Karpas-422 (cell line): ENCODE measurements around the gene SIGLEC7. TPM values are rescaled to one million over a fixed set of nuclear protein-coding genes. Genes with fewer than 3 reads are reported as not detected.

Source experiments
- DNase-seq: peaks from one replicate; pipeline ENCODE4 v3.0.0-alpha.2; 2015
- H2AFZ ChIP-seq: fragments of 200-600 bp; sonication (generic); 2 replicates; pipeline ENCODE4 v1.6.1; 2014; ENCODE audit warnings: antibody characterized with exemption, low read length, mixed read lengths
- H3K27ac ChIP-seq: fragments of 200-600 bp; sonication (generic); 2 replicates; pipeline ENCODE4 v1.5.1; 2014; ENCODE audit warnings: mild to moderate bottlenecking, low read length, moderate library complexity
- H3K27me3 ChIP-seq: fragments of 200-600 bp; sonication (generic); 2 replicates; pipeline ENCODE4 v1.6.1; 2014; ENCODE audit warnings: low read length, mixed read lengths
- H3K36me3 ChIP-seq: fragments of 200-600 bp; sonication (generic); 2 replicates; pipeline ENCODE4 v1.6.1; 2014; ENCODE audit warnings: low read length, mixed read lengths; ENCODE audit not compliant: insufficient read depth
- H3K4me1 ChIP-seq: fragments of 200-600 bp; sonication (generic); 2 replicates; pipeline ENCODE4 v1.6.1; 2014; ENCODE audit warnings: mild to moderate bottlenecking, low read length, mixed read lengths
- H3K4me2 ChIP-seq: fragments of 200-600 bp; sonication (generic); 2 replicates; pipeline ENCODE4 v1.6.1; 2014; ENCODE audit warnings: low read length, low read depth, mild to moderate bottlenecking; ENCODE audit not compliant: poor library complexity, severe bottlenecking
- H3K4me3 ChIP-seq: fragments of 200-600 bp; sonication (generic); 2 replicates; pipeline ENCODE4 v1.5.1; 2014; ENCODE audit warnings: mild to moderate bottlenecking, antibody characterized with exemption, low read length, mixed read lengths
- H3K79me2 ChIP-seq: fragments of 200-600 bp; sonication (generic); 2 replicates; pipeline ENCODE4 v1.6.1; 2014; ENCODE audit warnings: mild to moderate bottlenecking, low read length, mixed read lengths
- H3K9ac ChIP-seq: fragments of 200-600 bp; sonication (generic); 2 replicates; pipeline ENCODE4 v1.6.0; 2014; ENCODE audit warnings: low read length
- H3K9me2 ChIP-seq: fragments of 200-600 bp; sonication (generic), shearing (Covaris generic); replicated peaks from 2 replicates; pipeline ENCODE4 v1.6.0; 2014; ENCODE audit warnings: mild to moderate bottlenecking, low read length, moderate library complexity; ENCODE audit not compliant: insufficient read depth
- H3K9me3 ChIP-seq: fragments of 300-700, 200-600 bp; sonication (generic); 2 replicates; pipeline ENCODE4 v1.6.1; 2014; ENCODE audit warnings: low read length, mixed read lengths
- H4K20me1 ChIP-seq: fragments of 200-600 bp; sonication (generic); 2 replicates; pipeline ENCODE4 v1.6.1; 2014; ENCODE audit warnings: mild to moderate bottlenecking, antibody characterized with exemption, low read length, low read depth; ENCODE audit not compliant: insufficient read depth
- total RNA-seq: library from RNA; depleted of rRNA; stranded (reverse); fragments of >200 nt; shearing (Covaris generic); gene quantifications from 2 replicates; pipeline ENCODE4 v1.2.3, GENCODE V29; 2014; ENCODE audit warnings: low replicate concordance

Gene SIGLEC7
- total RNA-seq, 1 experiment from 2014 or later = not detected

- Histone ChIP-seq H4K20me1 (no peaks in the 10 kb centered on the region), H3K4me2 (no peak overlapping the region), H3K27me3 (no peaks in the 10 kb centered on the region), H3K9ac (no peak overlapping the region), H3K27ac (no peak overlapping the region), H2AFZ (no peak overlapping the region), H3K9me3 (no peaks in the 10 kb centered on the region), H3K79me2 (no peaks in the 10 kb centered on the region), H3K4me3 (no peak overlapping the region), H3K4me1 (no peaks in the 10 kb centered on the region), H3K36me3 (no peaks in the 10 kb centered on the region), H3K9me2 (no peaks in the 10 kb centered on the region)
- no peak for DNase-seq
These were observed 43.7 kb downstream of the SIGLEC7 start for GRCh38 chr19:51185868-51186215.

DNA sequence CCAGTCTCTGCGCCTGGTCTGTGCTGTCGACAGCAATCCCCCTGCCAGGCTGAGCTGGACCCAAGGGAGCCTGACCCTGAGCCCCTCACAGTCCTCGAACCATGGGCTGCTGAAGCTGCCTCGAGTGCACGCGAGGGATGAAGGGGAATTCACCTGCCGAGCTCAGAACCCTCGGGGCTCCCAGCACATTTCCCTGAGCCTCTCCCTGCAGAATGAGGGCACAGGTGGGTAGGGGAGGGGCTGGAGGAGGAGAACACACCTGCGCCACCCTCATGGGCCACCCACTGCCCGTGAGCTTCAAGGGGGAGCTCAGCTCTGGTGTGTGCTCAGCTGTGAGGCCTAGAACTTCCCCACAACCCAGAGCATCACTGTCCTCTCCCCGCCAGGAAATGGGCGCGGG lies 44.2 kb downstream of the SIGLEC7 start:
- no peak overlapping the region for H3K4me3 ChIP-seq
- H3K27me3 ChIP-seq = no peaks in the 10 kb centered on the region
- H3K4me1 ChIP-seq = no peaks in the 10 kb centered on the region
- H3K4me2 ChIP-seq = no peak overlapping the region
- no peaks in the 10 kb centered on the region for H3K9me3 ChIP-seq
- no peak overlapping the region for H3K9ac ChIP-seq
- no peaks in the 10 kb centered on the region for H3K9me2 ChIP-seq
- no peak overlapping the region for H3K27ac ChIP-seq
- DNase-seq = no peak
- H2AFZ ChIP-seq = no peak overlapping the region
- H3K36me3 ChIP-seq = no peaks in the 10 kb centered on the region
- no peaks in the 10 kb centered on the region for H4K20me1 ChIP-seq
- H3K79me2 ChIP-seq = no peaks in the 10 kb centered on the region

- Histone ChIP-seq H3K4me2 (no peak overlapping the region), H3K4me1 (no peaks in the 10 kb centered on the region), H3K27ac (no peak overlapping the region), H3K4me3 (no peak overlapping the region), H3K36me3 (no peaks in the 10 kb centered on the region), H3K9me3 (no peaks in the 10 kb centered on the region), H3K9me2 (no peaks in the 10 kb centered on the region), H2AFZ (no peak overlapping the region), H4K20me1 (no peaks in the 10 kb centered on the region), H3K27me3 (no peaks in the 10 kb centered on the region), H3K9ac (no peak overlapping the region), H3K79me2 (no peaks in the 10 kb centered on the region)
- DNase-seq = no peak
These were observed 45.5 kb downstream of the SIGLEC7 start for GRCh38 chr19:51187395-51188226.

DNA sequence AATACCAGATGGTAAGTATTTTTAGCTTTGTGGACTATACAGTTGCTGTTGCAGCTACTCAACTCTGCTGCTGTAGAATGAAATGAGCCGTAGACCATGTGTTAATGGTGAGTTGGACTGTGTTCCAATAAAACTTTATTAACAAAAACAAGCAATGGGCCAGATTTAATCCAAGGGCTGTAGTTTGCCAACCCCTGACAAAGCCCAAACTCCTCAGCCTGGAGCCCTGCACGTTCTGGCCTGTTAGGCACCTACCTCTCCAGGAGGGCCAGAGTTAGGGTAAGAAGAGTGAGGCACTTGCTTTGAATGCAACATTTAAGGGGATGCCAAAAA lies 46.1 kb downstream of the SIGLEC7 start:
- peak; percentile 46 for DNase-seq
- Histone ChIP-seq H3K27me3 (no peaks in the 10 kb centered on the region), H3K4me3 (no peak overlapping the region), H3K79me2 (no peaks in the 10 kb centered on the region), H3K27ac (no peak overlapping the region), H3K4me1 (no peaks in the 10 kb centered on the region), H4K20me1 (no peaks in the 10 kb centered on the region), H3K9me3 (no peaks in the 10 kb centered on the region), H3K36me3 (no peaks in the 10 kb centered on the region), H2AFZ (no peak overlapping the region), H3K9me2 (no peaks in the 10 kb centered on the region), H3K4me2 (no peak overlapping the region), H3K9ac (no peak overlapping the region)

- H3K9ac ChIP-seq = no peak overlapping the region
- DNase-seq = no peak
- no peak overlapping the region for H3K4me2 ChIP-seq
- no peaks in the 10 kb centered on the region for H3K27me3 ChIP-seq
- no peaks in the 10 kb centered on the region for H3K4me1 ChIP-seq
- H3K4me3 ChIP-seq = no peak overlapping the region
- no peaks in the 10 kb centered on the region for H3K9me3 ChIP-seq
- H3K79me2 ChIP-seq = no peaks in the 10 kb centered on the region
- H4K20me1 ChIP-seq = no peaks in the 10 kb centered on the region
- H2AFZ ChIP-seq = no peak overlapping the region
- no peaks in the 10 kb centered on the region for H3K36me3 ChIP-seq
- H3K27ac ChIP-seq = no peak overlapping the region
- H3K9me2 ChIP-seq = no peaks in the 10 kb centered on the region
These were observed 50.6 kb downstream of the SIGLEC7 start for GRCh38 chr19:51192689-51193088.

DNA sequence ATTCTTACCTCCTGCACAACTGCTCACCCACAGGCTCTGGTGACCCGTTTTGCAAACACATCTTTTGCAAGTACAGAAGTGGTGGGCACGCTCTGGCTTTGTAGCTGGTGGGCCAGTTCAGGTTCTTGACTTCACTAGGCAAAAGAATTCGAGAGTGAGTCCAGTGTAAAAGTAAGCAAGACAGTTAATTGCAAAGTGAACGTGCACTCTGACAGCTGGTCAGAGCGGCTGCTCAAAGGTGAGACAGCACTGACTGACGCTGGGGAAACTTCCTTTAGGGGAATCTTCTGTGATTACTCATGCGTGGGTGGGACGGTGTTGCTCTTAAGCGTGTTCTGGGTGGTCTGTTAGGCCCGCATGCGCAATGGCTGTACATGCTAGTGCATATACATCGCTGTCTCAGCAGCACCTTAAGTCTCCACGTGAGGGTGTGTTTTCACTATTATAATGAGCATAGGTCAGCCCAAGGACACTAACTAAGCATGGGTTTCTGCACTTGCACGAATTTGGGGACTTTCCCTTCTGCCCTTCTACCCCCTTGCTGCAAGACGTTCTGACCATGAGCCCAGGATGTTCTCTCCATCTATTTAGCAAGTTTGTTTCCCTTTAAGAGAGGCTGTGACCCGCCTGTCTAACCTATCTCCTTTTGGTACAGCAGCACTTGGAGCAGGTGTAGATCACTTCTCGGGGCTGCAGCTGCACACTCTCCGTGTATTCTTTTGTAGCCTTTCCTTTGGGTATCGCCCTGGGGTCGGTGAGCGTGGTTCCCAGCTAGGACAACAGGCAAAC lies 52.6 kb downstream of the SIGLEC7 start:
- no peaks in the 10 kb centered on the region for H4K20me1 ChIP-seq
- no peaks in the 10 kb centered on the region for H3K79me2 ChIP-seq
- DNase-seq = no peak
- H3K4me3 ChIP-seq = no peak overlapping the region
- H3K9me2 ChIP-seq = no peaks in the 10 kb centered on the region
- no peaks in the 10 kb centered on the region for H3K36me3 ChIP-seq
- no peak overlapping the region for H2AFZ ChIP-seq
- no peak overlapping the region for H3K9ac ChIP-seq
- H3K27ac ChIP-seq = no peak overlapping the region
- no peaks in the 10 kb centered on the region for H3K4me1 ChIP-seq
- no peaks in the 10 kb centered on the region for H3K9me3 ChIP-seq
- no peak overlapping the region for H3K4me2 ChIP-seq
- H3K27me3 ChIP-seq = no peaks in the 10 kb centered on the region

DNA sequence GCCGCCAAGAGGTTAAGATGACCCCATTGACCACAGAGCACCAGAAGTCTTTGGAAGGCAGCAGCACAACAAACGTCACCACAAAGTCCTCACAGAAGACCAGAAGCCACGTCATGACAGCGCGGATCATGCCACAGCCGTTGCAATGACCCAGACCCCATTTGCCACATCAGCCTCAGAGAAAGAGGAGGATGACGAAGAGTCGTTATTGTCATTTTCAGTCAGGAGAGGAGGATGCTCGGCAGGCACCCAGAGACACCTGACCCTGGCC lies 53.1 kb downstream of the SIGLEC7 start:
- Histone ChIP-seq H3K79me2 (no peaks in the 10 kb centered on the region), H3K9ac (no peak overlapping the region), H3K4me3 (no peak overlapping the region), H3K9me3 (no peaks in the 10 kb centered on the region), H3K27ac (no peak overlapping the region), H4K20me1 (no peaks in the 10 kb centered on the region), H3K27me3 (no peaks in the 10 kb centered on the region), H3K36me3 (no peaks in the 10 kb centered on the region), H2AFZ (no peak overlapping the region), H3K9me2 (no peaks in the 10 kb centered on the region), H3K4me1 (no peaks in the 10 kb centered on the region), H3K4me2 (no peak overlapping the region)
- no peak for DNase-seq

DNA sequence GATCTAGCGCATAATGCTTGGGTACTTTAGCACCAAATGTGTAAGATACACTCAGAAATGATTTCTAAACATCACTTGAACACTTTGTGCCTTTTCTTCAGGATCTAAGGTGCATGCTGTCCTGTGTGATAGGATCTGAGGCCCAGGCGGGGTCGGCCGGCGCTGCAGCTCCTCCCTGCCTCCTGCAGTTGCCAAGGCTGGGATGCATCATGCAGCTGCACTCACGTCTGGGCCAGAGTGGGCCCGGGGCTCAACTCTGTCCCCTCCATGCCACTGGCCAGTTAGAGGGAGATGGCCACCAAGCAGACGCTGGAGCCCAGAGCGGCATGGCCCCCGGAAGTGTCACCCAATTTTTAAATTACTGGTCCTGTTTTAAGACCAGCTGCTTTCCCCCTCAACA lies 53.5 kb downstream of the SIGLEC7 start:
- no peak overlapping the region for H3K4me2 ChIP-seq
- H3K9me3 ChIP-seq = no peaks in the 10 kb centered on the region
- no peak overlapping the region for H2AFZ ChIP-seq
- no peak overlapping the region for H3K9ac ChIP-seq
- no peaks in the 10 kb centered on the region for H3K36me3 ChIP-seq
- no peak overlapping the region for H3K27ac ChIP-seq
- H3K27me3 ChIP-seq = no peaks in the 10 kb centered on the region
- H3K4me3 ChIP-seq = no peak overlapping the region
- H3K79me2 ChIP-seq = no peaks in the 10 kb centered on the region
- no peaks in the 10 kb centered on the region for H3K4me1 ChIP-seq
- DNase-seq = no peak
- no peaks in the 10 kb centered on the region for H3K9me2 ChIP-seq
- no peaks in the 10 kb centered on the region for H4K20me1 ChIP-seq
